NT2/D1 (cell line): ENCODE measurements around the gene NUMB.

Experiments
- SUZ12 ChIP-seq: IDR thresholded peaks from 2 replicates; pipeline ENCODE4 v1.6.1; 2011; ENCODE audit not compliant: insufficient read length, insufficient read depth; ENCODE audit errors: extremely low read depth
- YY1 ChIP-seq: IDR thresholded peaks from 2 replicates; pipeline ENCODE4 v1.6.1; 2011; ENCODE audit not compliant: insufficient read length, insufficient read depth

GRCh38 chr14:73474952-73475351 is 16.6 kb upstream of the NUMB start:
- no peak for TF ChIP-seq YY1
- no peak for TF ChIP-seq SUZ12
